Measurements from ENCODE around the gene SLIT3.

Gene SLIT3

GRCh38 chr5:169260896-169261569 is 39.9 kb downstream of the SLIT3 start:
- DNase-seq, result no peak

DNA sequence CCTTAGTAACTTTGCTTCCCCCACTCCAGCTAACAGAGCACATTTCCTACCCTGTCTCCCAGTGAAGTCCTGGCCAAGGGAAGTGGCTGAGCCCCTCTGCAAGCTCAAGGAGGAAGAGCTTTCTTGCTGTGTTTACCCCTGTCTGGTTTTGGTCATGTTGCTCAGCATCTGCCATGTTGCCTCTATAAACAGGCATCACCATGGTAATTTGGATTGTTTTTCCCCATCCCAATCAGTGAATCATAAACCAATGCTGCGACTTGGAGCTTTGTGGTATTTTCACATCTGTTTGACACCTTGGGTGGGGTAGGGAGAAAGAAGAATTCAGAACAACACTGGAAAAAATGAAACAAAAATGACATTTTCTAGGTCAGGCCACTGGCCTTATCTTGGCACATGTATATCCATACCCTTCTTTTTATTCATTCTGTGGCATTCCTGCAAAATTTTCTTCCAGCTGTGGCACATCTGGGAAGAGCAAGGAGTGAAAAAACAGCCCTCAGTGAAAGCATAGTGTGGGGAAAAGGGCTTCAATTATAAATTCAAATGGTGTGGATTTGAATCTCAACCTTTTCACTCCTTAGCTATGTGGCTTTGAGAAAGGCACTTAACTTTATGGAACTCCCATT is 42.5 kb downstream of the SLIT3 start:
- peak in 1 of 2 experiments; percentile 10 for DNase-seq

GRCh38 chr5:169256191-169256590 is 44.7 kb downstream of the SLIT3 start:
- no peak for DNase-seq

DNA sequence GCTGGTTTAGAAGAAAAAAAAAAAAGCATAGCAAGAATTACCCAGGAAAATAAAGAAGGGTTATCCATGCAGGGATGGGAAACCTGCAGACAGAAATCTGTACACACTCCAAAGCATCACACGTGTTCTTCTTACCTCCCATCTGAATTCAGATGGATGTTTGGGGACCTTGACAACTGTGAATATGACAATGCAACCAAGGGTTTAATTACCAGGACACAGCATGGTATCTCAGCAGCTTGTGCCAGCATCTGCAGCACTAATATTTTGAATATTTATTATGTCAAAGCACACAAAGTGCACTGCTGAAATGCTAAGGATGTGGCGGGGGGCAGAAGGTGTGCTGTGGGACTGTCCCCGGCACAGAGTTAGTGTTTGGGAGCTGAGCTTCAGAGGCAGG is 47.9 kb downstream of the SLIT3 start:
- DNase-seq, result no peak

GRCh38 chr5:169251333-169252084 is 49.4 kb downstream of the SLIT3 start:
- no peak for DNase-seq

DNA sequence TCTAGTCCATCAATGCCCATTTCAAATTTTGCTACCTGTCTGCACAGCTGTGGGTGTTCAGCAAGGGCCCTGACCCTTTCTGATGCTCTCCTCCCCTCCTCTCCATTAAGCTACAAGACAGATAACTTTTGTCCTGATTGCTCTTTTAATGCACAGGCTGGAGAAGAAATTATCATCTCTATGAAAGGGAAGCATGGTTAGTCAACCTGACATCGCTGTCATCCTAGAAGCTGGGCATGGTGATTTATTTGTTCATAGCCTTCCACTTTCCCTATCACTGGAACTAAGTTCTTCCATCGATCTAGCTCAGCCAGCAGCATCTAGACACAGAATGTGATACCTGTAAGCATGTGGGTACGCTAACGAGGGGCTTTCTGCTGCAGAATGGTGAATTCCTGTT is 50.1 kb downstream of the SLIT3 start:
- DNase-seq, result no peak

DNA sequence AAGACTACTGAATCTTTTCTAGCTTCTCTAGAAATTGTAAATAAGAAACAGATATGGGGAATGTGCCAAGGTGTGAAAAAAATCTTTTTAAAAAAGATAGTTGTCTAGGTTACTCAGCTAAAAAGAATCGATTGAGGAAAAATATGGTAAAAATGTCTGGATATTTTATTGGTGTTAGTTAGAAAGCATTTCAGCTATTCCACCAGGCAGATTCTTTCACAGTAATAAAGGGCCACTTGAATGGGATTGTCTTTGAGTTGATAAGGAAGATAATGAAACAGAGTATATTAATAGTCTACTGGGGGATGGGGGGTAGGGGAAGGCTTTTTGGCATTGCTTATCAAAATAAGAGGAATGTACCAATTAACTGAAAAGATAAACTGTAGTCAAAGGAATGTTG is 51.9 kb downstream of the SLIT3 start:
- DNase-seq, result no peak

DNA sequence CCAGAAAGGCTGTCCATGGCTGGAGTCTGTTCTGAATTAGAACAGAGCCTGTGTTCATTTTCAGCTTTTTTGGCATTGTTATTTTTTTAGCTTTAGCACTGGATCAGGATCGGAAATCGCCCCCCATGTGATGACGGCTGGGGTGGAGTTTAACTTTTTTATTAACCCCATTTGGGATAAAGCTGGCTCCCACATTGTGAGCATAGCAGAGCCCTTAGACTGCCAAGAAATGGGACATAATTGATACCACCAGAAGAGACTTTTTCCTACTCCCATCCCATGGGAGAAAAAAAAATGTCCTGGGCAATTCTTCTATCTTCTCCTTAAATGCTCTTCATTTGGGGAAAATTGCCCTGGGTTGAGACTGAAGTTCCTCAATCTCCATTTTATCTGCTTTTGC is 52.4 kb downstream of the SLIT3 start:
- no peak for DNase-seq

- no peak for DNase-seq
Measured at GRCh38 chr5:169244812-169245211, 56.1 kb downstream of the SLIT3 start.

DNA sequence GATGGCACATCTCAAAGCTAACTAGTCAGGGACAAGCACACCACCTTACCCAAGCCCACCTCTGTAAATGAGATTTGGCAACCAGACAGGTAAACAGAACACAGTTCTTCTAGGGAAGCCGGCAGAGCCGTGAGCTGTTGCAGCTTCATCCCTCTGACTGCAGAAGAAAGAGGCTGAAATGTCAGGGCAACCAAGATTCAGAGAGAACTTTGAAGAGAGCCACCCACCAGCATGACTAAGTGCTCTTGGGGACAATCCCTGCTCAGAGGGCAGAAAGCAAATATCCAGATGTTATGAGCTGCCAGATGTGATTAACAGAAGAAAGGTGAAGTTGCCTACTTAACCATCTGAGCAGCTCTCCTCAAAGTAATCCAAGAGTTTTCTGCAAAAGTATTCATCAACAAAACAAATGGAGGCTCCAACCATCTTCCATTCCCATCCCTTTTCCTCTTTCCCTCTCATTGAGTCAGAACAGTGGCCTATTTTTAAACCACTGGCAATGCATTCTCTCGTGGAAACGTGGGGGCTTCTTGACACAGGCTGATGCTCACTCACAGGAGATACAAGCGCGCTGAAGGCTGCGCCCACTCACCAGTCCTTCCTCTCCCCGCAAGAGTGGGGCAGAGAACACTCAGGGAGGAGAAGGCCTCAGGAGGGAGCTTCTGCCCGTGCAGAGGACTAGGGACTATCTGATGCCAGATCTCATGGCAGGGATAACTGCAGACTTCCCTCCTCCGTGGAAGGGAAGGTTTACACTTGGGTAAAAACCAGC is 57.1 kb downstream of the SLIT3 start:
- no peak for DNase-seq

- no peak for DNase-seq
Measured at GRCh38 chr5:169242849-169243186, 58.1 kb downstream of the SLIT3 start.

DNA sequence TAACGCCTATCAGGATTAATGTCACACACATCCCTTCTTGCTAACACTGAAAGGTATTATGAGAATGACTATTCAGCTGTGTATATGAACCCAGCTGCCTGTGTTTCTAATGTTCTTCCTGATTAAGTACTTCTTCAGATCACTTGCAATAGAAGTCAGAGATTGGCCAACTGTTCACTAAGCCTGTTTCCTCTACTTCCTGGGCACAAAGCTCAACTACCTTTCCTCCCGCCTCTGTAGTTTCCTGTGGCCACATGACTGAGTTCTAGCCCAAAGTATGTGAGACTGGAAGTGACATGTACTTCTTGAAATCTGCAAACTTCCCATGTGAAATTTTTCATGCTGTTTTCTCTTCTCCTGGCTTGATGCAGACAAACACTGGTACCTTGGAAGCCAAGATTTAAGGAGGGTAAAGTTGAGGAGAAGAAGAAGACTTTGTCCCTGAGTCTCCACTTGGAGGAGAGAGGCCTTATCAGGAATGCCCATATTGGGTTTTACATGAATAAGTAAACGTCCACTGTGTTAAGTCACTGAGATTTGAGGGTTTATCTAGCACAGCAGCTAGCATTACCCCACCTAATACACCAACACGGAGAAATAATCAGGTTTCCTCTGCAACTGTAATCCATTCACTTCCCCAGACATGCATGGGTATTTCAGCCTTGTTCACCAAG is 58.6 kb downstream of the SLIT3 start:
- DNase-seq, result no peak

DNA sequence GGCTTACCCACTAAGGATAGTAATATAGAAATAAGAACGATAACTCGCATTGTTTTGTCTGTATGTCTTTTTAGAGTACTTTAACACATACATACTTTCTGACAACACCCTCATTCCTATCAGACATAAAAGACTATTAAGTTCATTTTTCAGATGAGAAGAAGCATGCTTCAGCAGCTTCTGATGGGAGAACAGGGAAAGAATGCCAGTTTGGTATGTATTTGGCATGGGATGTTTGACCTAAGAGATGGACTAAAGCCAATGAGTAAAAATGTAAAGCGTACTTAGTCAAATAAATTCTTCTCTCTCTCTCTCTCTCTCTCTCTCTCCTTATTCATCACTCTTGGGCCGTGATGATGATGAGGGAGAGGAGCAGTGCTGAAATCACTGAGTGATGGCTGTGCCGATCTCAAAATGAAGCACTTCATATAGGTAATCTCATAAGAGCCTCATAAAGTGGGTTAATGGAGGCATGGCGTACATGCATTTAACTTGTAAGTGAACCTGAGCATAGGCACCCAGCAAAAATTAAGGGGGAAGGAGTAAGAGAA is 71.5 kb downstream of the SLIT3 start:
- DNase-seq, result no peak

DNA sequence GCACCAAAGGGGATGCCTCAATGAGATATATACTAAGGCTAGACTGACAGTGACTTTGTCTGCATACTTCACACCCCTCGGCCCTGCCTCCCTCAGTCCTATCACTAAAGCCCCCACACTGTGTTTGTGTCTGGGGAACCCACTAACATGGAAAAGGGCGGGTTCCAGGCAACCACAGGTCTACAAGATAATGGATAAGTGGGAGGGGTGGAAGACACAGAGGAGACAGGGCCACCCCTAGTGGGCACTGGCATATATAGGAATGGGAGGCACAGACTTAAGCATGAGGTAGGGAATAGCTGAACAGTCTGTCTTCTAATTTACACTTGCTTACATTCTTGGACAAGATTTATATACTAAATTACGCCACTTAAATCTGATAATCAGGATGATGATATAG is 74.0 kb downstream of the SLIT3 start:
- no peak for DNase-seq

DNA sequence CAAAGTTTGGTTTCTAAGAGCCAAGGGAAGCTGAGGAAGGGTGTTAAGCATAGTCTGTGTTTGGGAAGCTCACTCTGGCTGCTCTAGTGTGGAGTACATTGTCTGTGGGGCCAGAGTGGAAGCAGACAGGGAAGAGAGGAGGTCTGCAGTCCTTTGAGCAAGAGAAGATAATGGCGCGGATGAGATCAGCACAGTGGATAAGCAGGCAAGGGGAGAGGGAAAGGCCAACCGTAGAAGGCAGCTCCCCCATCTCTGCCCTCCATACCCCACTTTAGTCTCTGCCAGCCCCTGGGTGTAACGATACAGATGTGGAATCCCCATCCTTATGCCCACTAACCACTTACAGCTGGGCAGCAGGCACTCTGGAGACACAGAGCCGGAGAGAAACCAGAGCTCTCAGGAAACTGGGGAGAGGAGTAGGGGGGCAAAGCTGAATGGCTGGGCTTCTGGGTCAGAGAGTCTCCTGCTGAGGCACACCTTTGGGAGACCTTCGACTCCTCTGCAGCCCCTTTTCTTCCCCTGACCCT is 75.0 kb downstream of the SLIT3 start:
- no peak for DNase-seq

GRCh38 chr5:169223595-169223953 is 77.4 kb downstream of the SLIT3 start:
- DNase-seq, result no peak

DNA sequence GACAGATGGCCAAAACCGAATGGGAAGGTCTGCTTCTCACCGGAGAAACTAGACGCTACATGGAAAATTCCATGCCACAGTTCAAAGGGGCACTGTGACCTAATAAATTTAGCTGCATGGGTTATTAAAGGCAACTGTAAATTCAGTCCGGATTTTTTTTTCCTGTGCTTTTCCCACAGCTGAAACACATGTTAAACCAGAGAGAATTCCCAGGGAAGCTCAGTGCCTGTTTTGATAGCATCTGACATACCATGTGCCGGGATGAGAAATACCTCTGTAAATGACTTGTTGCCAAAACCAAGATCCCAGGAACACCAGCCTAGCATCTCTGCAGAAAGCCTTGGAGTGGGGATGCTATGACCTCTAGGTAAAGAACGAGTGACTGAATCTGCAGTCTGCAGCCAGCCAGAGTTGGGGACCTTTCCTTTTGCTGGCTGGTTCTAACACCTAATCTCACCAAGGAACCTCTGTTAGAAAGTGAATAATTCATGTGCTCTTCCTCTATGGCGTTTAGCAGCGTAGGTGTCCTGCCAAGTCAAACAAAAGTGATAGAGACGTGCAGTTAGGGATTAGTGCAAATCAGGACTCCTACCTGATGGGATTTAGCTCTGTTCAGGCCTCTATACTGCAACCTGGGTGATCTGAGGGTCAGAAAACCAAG is 77.9 kb downstream of the SLIT3 start:
- no peak for DNase-seq

GRCh38 chr5:169221519-169221918 is 79.4 kb downstream of the SLIT3 start:
- DNase-seq, result no peak

DNA sequence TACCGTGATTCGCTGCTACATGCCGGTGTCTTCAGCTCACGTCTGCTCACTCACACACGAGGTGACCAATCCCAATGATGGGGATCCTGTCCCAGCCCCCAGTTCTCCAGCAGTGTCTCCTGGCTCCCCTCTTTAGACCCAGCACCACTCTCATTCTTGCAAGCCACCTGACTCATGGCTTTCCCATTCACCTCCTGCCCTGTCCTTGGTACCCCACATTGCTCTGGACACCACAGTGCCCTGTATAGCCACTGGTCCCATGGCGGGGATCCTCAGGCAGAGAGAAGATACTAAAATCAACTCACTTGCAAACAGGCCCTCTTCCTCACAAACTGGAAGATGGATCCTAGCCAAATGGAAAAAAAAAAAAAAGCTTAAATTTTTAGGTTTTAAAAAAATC is 81.0 kb downstream of the SLIT3 start:
- DNase-seq, result no peak

GRCh38 chr5:169219351-169219750 is 81.6 kb downstream of the SLIT3 start:
- DNase-seq, result no peak

DNA sequence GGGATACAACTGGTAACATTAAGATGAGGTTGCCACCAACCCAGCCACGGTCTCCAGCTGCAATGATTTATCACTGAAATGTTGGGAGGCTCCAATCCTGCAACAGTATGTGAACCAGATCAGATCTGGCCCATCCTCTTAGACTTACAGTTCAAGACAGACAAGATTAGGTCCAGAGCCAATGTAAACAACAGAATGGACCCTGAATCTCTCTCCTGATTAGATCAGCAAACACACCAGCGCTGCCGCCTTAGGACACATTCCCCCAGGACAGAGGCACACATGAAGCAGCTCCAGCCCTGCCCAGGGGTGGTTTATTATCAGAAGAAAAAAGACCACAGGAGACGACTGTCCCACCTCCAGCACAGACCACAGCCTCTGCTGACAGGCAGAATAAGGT is 82.1 kb downstream of the SLIT3 start:
- DNase-seq, result no peak

DNA sequence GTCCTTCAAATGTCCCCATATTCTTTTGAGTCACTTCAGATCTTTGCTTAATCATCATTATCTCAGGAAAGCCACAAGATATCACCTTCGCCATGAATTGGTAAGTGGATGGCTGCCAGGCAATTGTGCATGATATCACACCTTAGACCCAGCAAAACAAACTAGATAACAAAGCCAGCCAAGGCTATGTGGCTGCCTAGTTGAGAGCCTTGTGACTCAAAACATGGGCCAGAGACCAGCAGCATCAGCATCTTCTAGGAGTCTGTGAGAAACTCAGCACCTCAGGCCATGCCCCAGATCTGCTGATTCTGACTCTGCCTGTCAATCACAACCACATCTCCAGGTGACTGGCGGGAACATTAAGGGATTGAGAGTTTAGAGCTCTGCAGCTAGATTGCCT is 82.8 kb downstream of the SLIT3 start:
- no peak for DNase-seq
